MCF 10A (cell line): ENCODE data around the gene WNT3A. TPM values are rescaled to one million over a fixed set of nuclear protein-coding genes. Genes with fewer than 3 reads are reported as not detected.

ENCODE experiments used
- BruUV-seq: library from RNA; stranded (reverse); fragments of 400-500 nt; replicated peaks from 2 replicates; lab custom pipeline; 2021; lab: Mats Ljungman, UMichigan
- CTCF ChIA-PET: fragments of 300-600 bp; sonication (Branson Sonifier 250); formaldehyde crosslinking; extraction: SDS; loops from one replicate; lab custom pipeline; 2021; ENCODE audit warnings: antibody characterized with exemption, inconsistent platforms; lab: Yijun Ruan, JAX
- POLR2A ChIA-PET: fragments of 300-600, 350-650 bp; sonication (Branson Sonifier 250); formaldehyde crosslinking; extraction: SDS; loops from one replicate; lab custom pipeline; 2020; ENCODE audit warnings: antibody characterized with exemption, inconsistent platforms; lab: Yijun Ruan, JAX
- DNase-seq: peaks from one replicate; pipeline ENCODE4 v3.0.0-alpha.2; 2018; ENCODE audit not compliant: unreplicated experiment
- H3K27ac Mint-ChIP-seq: one replicate; pipeline ENCODE4 v1.8.0; 2022; ENCODE audit warnings: mild to moderate bottlenecking, low read depth, mixed read lengths; ENCODE audit not compliant: unreplicated experiment
- H3K27me3 Mint-ChIP-seq: one replicate; pipeline ENCODE4 v1.8.0; 2022; ENCODE audit warnings: mixed read lengths; ENCODE audit not compliant: insufficient read depth, unreplicated experiment
- H3K36me3 Mint-ChIP-seq: one replicate; pipeline ENCODE4 v1.8.0; 2022; ENCODE audit warnings: mild to moderate bottlenecking, moderate library complexity, mixed read lengths; ENCODE audit not compliant: insufficient read depth, unreplicated experiment
- H3K4me1 Mint-ChIP-seq: one replicate; pipeline ENCODE4 v1.8.0; 2022; ENCODE audit warnings: mixed read lengths; ENCODE audit not compliant: insufficient read depth, unreplicated experiment
- H3K4me3 Mint-ChIP-seq: one replicate; pipeline ENCODE4 v1.8.0; 2022; ENCODE audit warnings: mild to moderate bottlenecking, moderate library complexity, mixed read lengths; ENCODE audit not compliant: unreplicated experiment
- H3K9me3 Mint-ChIP-seq: one replicate; pipeline ENCODE4 v1.8.0; 2022; ENCODE audit warnings: mixed read lengths; ENCODE audit not compliant: unreplicated experiment
- intact Hi-C: fragments of 100-400 bp; cut with micrococcal nuclease; formaldehyde crosslinking; loops from 2 replicates; pipeline ENCODE4 v1.14.1; 2022
- total RNA-seq: library from RNA; stranded (reverse); gene quantifications from 2 replicates; pipeline ENCODE4 v1.2.3, GENCODE V29; 2022
- TF ChIP-seq, protein P1 (sequence below): fragments of 200-600 bp; IDR thresholded peaks from one replicate; pipeline ENCODE4 v1.8.0; 2022; ENCODE audit warnings: antibody characterized with exemption, mild to moderate bottlenecking; ENCODE audit not compliant: unreplicated experiment

The WNT3A gene
- total RNA-seq, 1 experiment from 2014 or later: not detected

GRCh38 chr1:228043281-228043848 is 36.6 kb downstream of the WNT3A start:
- BruUV-seq: no TSS peak
- H3K27me3 Mint-ChIP-seq: no peaks in the 10 kb centered on the region
- CTCF ChIA-PET: interaction anchor here (0.6 to 3.1 kb wide), 5 partner anchors 11 to 1409 kb away, joined by 3 to 33 read pairs (median 4); no protein-coding TSS in a partner anchor
- intact Hi-C loops: no loop called here
- DNase-seq: peak; percentile 99
- H3K4me3 Mint-ChIP-seq: no peak overlapping the region
- TF ChIP-seq, protein P1, sequence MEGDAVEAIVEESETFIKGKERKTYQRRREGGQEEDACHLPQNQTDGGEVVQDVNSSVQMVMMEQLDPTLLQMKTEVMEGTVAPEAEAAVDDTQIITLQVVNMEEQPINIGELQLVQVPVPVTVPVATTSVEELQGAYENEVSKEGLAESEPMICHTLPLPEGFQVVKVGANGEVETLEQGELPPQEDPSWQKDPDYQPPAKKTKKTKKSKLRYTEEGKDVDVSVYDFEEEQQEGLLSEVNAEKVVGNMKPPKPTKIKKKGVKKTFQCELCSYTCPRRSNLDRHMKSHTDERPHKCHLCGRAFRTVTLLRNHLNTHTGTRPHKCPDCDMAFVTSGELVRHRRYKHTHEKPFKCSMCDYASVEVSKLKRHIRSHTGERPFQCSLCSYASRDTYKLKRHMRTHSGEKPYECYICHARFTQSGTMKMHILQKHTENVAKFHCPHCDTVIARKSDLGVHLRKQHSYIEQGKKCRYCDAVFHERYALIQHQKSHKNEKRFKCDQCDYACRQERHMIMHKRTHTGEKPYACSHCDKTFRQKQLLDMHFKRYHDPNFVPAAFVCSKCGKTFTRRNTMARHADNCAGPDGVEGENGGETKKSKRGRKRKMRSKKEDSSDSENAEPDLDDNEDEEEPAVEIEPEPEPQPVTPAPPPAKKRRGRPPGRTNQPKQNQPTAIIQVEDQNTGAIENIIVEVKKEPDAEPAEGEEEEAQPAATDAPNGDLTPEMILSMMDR: no peak
- H3K4me1 Mint-ChIP-seq: peaks cover 18% of the 10 kb centered on the region
- H3K36me3 Mint-ChIP-seq: no peaks in the 10 kb centered on the region
- no peak overlapping the region for H3K27ac Mint-ChIP-seq
- H3K9me3 Mint-ChIP-seq: no peaks in the 10 kb centered on the region
- POLR2A ChIA-PET: interaction anchor here (1.0 to 3.1 kb wide), 7 partner anchors 28 to 89 kb away, joined by 3 to 33 read pairs (median 3); partner anchors contain the start of gene ARF1

- Mint-ChIP-seq H3K27ac (no peak overlapping the region), H3K36me3 (no peaks in the 10 kb centered on the region), H3K9me3 (no peaks in the 10 kb centered on the region), H3K27me3 (no peaks in the 10 kb centered on the region), H3K4me1 (peaks cover 18% of the 10 kb centered on the region), H3K4me3 (no peak overlapping the region)
- TF ChIP-seq, protein P1: no peak
- POLR2A ChIA-PET: interaction anchor here (0.8 to 3.1 kb wide), 15 partner anchors 9 to 442 kb away, joined by 3 to 33 read pairs (median 4); partner anchors contain the start of gene ARF1
- BruUV-seq: no TSS peak
- CTCF ChIA-PET: interaction anchor here (0.5 to 3.1 kb wide), 10 partner anchors 10 to 563 kb away, joined by 3 to 33 read pairs (median 4); no protein-coding TSS in a partner anchor
- peak; percentile 55 for DNase-seq
- intact Hi-C loops: no loop called here
Measured at GRCh38 chr1:228044961-228045360, 38.2 kb downstream of the WNT3A start.

GRCh38 chr1:228045405-228045804 is 38.6 kb downstream of the WNT3A start:
- Mint-ChIP-seq H3K4me1 (peaks cover 18% of the 10 kb centered on the region), H3K36me3 (no peaks in the 10 kb centered on the region), H3K4me3 (no peak overlapping the region), H3K27me3 (no peaks in the 10 kb centered on the region), H3K9me3 (no peaks in the 10 kb centered on the region), H3K27ac (no peak overlapping the region)
- BruUV-seq: no TSS peak
- DNase-seq: no peak
- ChIA-PET POLR2A (interaction anchor here (0.8 to 3.1 kb wide), 14 partner anchors 8 to 441 kb away, joined by 3 to 33 read pairs (median 4); partner anchors contain the start of gene ARF1), CTCF (interaction anchor here (0.6 to 3.1 kb wide), 7 partner anchors 10 to 563 kb away, joined by 3 to 33 read pairs (median 4); no protein-coding TSS in a partner anchor)
- intact Hi-C loops: no loop called here
- TF ChIP-seq, protein P1: no peak

- no TSS peak for BruUV-seq
- H3K27me3 Mint-ChIP-seq: no peaks in the 10 kb centered on the region
- no peaks in the 10 kb centered on the region for H3K9me3 Mint-ChIP-seq
Measured at GRCh38 chr1:228045871-228046270, 39.1 kb downstream of the WNT3A start.

More at GRCh38 chr1:228045871-228046270, 39.1 kb downstream of the WNT3A start:
- TF ChIP-seq, protein P1: no peak
- Mint-ChIP-seq H3K36me3 (no peaks in the 10 kb centered on the region), H3K4me3 (no peak overlapping the region), H3K27ac (no peak overlapping the region), H3K4me1 (peaks cover 18% of the 10 kb centered on the region)
- peak; percentile 79 for DNase-seq
- POLR2A ChIA-PET: interaction anchor here (0.8 to 3.1 kb wide), 8 partner anchors 8 to 441 kb away, joined by 3 to 28 read pairs (median 5); no protein-coding TSS in a partner anchor
- CTCF ChIA-PET: interaction anchor here (3.1 kb wide), 1 partner anchor 47 kb away, joined by 33 read pairs; no protein-coding TSS in a partner anchor
- intact Hi-C loops: no loop called here
